HG03066 (cell line): ENCODE results near the gene RAB39A.
A peak's percentile ranks its signal among the peaks of the same experiment; 100 is the strongest.
"Not testable (repeated sequence)": the region's sequence is repeated elsewhere in the genome, so short reads cannot be mapped to it uniquely, and the experiment has no call there.

Source experiments
- ATAC-seq: cut with Tn5 transposase; IDR thresholded peaks from one replicate; pipeline ENCODE4 v1.9.1; 2021; ENCODE audit warnings: low read depth; ENCODE audit not compliant: unreplicated experiment

RAB39A gene, protein sequence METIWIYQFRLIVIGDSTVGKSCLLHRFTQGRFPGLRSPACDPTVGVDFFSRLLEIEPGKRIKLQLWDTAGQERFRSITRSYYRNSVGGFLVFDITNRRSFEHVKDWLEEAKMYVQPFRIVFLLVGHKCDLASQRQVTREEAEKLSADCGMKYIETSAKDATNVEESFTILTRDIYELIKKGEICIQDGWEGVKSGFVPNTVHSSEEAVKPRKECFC

DNA sequence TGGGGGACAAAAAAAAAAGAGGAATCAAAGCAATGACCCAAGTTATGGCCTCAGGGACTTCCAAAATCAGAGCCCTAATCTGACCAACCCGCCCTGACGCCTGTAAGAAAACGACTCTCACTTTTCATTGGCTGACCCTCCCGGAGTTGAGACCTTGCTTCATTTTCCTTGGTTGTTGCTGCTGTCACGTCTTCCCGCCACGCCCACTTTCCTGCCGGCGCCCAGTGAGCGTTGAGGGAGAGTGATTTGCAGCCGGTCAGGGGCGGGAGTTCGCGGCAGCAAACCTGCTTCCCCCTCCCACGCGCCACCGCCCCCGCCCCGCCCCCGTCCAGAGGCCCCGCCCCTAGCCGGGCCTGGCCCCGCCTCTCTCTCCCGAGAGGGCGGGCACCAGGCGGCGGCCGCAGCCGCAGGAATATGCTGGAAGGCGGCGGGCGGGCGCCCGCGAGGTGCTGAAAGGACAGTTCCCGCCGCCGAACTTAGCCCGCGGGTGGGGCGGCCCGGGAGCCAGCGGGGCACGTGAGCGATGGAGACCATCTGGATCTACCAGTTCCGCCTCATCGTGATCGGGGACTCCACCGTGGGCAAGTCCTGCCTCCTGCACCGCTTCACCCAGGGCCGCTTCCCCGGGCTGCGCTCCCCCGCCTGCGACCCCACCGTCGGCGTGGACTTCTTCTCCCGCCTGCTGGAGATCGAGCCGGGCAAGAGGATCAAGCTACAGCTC, at the start of gene RAB39A:
TSS of gene RAB39A (plus strand) at position 403 of the 721 bp plus-strand sequence. CDS start at position 524, 121 bp downstream.
- peak; percentile 96 for ATAC-seq

DNA sequence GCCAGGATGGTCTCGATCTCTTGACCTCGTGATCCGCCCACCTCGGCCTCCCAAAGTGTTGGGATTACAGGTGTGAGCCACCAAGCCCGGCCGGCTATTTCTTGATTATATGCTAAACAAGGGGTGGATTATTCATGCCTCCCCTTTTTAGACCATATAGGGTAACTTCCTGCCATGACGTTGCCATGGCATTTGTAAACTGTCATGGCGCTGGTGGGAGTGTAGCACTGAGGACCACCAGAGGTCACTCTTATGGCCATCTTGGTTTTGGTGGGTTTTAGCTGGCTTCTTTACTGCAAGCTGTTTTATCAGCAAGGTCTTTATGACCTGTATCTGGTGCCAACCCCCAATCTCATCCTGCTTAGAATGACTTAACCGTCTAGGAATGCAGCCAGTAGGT, 46.8 kb upstream of the RAB39A start:
- not testable (repeated sequence) for ATAC-seq

DNA sequence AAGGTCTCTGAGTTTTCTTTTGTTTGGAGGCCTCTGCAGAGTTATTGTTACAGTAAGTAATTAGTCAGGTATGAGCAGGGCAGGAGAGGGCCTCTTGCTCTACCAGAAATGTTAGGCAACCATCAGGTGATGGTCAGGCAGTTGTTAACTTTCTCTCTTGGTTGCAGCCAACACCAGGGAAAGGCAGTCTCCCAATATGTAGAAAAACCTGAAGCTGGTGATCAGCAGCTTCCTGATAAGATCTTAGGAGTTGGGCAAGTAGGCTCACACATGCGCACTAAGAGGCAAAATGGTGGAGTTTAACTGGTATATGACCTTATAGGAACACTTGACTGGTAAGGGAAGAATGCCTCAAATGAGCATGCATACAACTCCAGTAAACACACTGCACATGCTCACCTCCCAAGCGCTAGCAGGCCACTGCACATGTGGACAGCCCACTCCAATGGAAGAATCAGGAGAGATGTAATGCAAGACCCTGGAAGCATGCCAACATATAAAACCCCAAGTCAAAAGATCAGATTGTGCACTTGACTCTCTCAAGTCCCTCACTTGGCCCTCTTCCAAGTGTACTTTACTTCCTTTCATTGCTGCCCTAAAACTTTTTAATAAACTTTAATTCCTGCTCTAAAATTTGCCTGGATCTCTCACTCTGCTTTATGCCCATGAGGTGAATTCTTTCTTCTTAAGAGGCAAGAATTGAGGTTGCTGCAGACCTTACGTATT, 46.0 kb upstream of the RAB39A start:
- ATAC-seq: no peak

DNA sequence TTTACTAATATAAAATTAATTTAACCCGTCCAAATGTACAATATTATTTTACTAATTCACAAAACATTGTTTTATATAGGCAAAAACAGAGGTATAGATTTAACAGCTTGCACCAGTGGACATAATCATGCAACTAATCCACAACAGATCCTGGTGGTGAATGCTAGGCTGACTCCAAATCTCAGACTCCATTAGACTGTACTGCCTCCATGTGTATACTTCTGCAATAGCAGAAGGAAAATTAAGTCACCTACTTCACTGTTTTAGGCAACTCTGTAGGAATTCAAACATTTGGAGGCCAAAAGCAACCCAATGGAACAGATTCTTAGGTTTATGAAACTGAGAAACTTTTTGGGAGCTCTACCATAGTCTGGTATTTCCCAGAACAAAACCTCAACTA, 30.0 kb upstream of the RAB39A start:
- peak; percentile 76 for ATAC-seq

DNA sequence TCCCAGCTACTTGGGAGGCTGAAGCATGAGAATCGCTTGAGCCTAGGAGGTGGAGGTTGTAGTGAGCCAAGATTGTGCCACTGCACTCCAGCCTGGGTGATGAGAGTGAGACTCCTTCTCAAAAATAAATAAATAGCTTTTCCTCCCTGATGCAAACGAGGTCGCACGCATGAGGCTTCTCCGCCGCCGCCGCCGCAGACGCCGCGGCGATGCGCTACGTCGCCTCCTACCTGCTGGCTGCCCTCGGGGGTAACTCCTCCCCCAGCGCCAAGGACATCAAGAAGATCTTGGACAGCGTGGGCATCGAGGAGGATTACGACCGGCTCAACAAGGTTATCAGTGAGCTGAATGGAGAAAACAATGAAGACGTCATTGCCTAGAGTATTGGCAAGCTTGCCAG, 20.0 kb upstream of the RAB39A start:
- ATAC-seq: no peak

DNA sequence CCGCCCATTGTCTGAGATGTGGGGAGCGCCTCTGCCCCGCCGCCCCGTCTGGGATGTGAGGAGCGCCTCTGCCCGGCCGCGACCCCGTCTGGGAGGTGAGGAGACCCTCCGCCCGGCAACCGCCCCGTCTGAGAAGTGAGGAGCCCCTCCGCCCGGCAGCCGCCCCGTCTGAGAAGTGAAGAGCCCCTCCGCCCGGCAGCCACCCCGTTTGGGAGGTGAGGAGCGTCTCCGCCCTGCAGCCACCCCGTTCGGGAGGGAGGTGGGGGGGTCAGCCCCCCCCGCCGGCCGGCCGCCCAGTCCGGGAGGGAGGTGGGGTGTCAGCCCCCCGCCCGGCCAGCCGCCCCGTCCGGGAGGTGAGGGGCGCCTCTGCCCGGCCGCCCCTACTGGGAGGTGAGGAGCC, 15.8 kb upstream of the RAB39A start:
- ATAC-seq: not testable (repeated sequence)

DNA sequence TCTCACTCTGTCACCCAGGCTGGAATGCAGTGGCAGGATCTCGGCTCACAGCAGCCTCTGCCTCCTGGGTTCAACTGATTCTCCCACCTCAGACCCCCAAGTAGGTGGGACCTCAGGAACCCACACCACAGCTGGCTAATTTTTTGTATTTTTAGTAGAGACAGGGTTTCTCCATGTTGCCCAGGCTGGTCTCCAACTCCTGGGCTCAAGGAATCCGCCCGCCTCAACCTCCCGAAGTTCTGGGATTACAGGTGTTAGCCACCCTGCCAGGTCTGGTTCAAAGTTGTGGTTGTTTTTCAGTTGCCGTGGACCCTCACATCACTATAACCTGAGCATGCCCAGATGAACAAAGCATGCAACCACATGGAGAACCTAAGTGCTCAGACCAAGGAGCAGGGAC, 13.0 kb upstream of the RAB39A start:
- no peak for ATAC-seq

DNA sequence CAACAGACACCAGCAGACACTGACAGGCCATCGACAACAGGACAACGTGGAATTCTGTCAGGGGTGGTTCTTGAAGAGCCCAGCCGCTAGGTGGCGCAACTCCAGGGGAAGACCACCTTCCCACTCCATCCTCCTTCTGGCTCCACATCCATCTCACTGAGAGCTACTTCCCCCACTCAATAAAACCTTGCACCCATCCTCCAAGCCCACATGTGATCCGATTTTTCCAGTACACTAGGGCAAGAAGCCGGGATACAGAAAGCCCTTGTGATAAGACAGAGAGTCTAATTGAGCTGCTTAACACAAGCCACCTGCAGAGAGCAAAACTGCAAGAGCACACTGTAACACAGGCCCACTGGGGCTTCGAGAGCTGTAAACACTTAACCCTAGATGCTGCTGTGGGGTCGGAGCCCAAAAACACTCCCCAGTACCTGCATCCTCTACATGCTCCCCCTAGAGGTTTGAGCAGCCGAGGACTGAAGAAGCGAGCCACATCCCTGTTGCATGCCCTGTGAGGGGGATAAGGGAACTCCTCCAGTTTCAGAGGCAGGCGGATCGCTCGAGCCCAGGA, 11.5 kb upstream of the RAB39A start:
- peak; percentile 85 for ATAC-seq

DNA sequence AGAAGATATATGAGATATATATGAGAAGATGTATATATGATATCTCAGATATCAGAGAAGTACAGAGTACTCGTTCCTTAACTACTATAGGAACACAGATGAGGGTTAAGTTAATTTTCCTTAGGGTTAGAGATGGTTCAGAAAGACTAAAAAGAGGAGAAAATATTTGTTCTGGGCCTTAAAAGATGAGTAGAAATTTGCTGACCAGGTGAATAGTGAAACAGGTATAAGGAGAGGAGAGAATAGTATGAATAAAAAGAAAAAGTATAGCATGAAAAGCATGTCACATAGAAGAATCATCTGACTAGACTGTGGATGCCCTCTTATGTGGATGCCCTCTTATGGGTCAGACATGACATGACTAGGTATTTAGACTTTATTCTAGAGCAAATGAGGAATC, 6.3 kb upstream of the RAB39A start:
- ATAC-seq: no peak

DNA sequence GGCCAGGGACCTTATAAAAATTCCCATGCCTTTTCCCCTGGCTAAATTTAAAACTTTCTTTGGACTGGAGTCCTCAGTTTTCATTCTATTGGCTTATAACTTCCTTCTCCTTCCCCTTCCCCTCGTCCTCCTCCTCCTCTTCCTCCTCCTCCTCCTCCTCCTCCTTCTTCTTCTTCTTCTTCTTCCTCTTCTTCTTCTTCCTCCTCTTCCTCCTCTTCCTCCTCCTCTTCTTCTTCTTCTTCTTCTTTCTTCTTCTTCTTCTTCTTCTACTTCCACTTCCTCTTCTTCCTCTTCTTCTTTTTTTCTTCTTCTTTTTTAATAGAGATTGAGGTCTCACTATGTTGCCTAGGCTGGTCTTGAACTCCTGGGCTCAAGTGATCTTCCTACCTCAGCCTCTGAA, 4.7 kb upstream of the RAB39A start:
- not testable (repeated sequence) for ATAC-seq

DNA sequence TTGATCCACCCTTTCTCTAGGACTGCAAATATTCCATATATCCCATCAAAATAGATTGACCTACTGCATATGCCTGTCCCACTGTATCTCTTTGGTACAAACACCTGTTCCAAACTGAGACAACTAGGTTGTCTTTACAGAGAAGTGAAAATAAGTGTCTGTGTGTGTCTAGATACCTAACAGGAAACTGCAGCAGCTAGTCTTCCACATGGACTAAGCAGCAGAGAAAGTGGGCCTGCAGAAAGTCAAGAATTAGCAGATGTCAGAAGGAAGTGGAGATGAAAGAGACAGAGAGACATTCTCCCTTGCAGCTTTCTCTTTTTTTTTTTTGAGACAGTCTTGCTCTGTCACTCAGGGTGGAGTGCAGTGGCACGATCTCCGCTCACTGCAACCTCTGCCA, 3.9 kb upstream of the RAB39A start:
- ATAC-seq: no peak

DNA sequence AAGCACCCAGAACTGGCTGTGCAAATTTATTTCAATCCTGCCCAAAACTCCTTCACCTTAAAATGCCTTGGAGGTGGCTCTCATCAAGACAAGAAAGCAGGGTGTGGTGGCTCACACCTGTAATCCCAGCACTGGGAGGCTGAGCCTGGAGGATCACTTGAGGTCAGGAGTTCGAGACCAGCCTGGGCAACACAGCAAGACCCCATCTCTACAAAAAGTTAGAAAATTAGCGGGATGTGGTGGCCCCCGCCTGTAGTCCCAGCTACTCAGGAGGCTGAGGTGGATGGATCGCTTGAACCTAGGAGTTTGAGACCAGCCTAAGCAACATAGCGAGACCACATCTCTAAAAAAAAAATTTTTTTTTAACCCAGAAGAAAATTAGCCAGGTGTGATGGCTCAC, 689 bp upstream of the RAB39A start:
- no peak for ATAC-seq

DNA sequence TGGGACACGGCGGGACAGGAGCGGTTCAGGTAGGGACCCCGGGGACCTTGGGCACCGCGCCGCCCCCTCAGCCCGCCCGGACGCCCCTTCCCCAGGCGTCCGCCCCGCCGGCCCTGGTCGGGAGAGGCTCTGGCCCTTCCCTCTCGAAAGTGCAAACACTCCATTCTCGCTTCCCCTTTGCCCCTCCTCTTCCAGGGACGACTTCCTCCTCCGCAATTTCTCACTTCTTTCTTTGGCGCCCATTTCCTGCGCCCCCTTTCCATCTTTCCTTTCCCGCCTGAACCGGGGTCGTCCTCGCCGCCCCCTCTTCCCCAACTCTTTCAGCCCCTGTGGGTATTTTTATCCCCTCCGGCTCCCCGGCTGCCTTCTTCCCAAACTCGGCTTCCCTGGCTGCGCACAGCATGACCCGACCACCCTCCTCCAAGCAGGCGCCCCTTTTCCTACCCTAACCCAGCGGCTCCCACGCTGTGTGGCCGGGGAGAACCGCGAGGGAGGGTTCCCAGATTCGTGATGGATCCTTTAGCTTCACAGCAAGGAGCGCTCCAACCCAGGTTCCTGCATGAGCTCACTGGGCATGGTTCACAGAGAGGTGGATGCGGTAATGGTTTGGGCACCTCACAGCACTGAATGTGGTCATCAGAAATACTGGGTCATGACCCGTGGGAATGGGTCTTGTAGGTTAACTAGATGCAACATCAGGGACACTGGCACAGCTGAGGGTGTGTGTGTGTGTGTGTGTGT, 689 bp downstream of the RAB39A start:
- peak; percentile 12 for ATAC-seq

DNA sequence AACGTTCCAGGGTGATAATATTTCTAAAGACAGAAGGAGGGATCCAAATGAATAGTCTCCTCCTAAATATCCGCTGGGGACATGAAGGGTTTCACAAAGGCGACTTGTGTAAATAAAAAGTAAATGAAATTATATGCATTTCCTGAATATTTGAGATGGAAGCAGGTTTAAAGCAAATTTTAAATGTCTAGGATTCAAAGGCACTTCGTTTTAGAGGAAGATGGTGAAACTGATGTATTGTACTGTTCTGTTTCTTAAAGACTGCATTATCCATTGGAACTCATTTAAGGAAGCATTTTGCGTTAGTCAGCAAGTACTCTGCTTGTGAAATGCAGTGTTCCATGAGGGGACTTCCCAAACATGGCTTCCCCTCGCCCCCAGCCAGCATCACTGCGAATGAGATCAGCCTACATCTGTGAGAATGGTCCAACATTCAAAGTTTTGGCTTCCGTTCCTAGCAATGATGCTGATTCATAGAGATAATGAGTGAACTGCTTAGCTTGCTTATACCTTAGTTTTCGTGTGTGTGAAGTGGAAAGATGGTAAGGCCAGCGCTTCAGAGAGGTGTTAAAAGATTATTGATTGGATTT, 1.5 kb downstream of the RAB39A start:
- no peak for ATAC-seq

DNA sequence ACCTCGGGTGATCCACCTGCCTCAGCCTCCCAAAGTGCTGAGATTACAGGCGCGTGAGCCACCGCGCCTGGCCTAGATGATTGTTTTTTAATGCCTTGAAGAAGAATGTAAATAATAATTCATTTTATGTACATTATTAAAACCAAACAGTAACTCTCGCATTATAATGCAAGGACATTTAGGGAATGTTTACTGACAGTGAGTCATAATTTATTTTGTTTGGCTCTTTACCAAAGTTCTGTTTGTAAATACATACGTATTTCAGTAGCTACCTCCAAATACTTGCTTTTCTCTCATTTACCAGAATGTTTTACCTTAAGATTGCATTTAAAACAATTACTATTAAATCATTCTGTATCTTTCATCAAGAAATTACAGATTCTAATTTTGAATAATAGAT, 3.0 kb downstream of the RAB39A start:
- ATAC-seq: no peak

DNA sequence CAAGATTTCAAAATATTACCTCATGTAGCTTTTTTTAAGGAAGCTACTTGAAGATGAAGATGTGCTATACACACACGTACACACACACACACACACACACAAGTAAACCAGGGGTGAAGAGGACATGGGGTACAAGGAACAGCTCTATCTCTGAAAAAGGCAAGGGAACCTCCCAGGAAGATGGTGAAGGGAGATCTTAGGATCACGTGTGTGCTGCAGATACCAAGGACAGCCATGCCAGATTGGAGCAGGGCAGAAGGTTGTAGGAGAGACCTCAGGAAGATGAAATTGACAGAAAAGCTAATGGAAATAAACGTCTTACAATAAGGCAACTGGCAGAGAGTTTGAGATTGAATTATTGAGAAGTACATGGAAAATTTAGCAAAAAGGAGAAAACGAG, 19.7 kb downstream of the RAB39A start:
- no peak for ATAC-seq

DNA sequence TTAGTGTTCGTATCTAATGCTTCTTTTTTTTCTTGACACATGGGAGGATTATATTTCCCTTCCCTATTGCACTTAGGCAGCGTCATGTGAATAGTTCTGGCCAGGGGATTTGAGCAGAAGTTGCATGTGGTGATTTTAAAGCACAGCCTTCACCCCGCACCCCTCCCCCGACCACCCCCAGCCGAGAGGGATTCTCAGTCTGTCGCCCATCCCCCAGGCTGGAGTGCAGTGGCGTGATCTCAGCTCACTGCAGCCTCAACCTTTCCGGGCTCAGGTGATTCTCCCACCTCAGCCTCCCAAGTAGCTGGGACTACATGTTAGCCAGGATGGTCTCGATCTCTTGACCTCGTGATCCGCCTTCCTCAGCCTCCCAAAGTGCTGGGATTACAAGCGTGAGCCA, 20.1 kb downstream of the RAB39A start:
- not testable (repeated sequence) for ATAC-seq

DNA sequence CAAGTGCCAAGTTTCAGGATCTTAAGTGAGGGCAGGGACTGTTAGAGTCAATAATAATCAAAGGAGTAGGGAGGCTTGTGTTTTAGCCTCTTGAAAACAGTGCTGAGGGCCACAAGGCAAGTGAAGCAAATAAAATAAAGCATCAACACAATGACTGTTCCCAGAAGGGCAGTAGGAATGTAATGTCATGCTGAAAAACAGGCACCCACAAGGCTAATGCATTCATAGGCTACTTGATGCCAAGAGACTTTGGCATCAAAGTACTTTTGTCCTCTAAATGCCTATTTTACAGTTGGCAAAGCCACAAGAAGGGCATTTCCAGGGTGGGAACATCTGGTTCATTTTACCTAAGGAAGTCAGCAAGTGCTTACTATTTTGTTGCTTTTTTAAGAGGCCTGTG, 22.9 kb downstream of the RAB39A start:
- no peak for ATAC-seq

DNA sequence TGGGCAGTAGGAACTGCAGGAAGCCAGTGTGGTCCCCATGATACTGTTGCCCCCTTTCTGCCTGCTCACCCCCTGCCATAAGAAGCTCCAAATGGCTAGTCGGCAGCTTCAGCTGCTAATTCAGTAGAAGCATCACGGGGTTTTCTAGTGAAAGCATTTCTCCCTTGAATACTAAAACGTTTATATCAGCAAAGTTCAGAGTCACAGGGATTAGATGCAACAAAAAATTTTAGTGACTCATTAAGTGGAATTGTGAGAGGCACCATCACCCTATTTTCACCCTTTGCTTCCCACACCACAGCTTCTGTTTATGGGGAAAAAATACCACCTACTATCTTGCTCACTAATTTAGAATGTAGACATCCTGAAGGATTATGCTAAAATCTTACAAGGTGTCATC, 25.2 kb downstream of the RAB39A start:
- ATAC-seq: no peak

DNA sequence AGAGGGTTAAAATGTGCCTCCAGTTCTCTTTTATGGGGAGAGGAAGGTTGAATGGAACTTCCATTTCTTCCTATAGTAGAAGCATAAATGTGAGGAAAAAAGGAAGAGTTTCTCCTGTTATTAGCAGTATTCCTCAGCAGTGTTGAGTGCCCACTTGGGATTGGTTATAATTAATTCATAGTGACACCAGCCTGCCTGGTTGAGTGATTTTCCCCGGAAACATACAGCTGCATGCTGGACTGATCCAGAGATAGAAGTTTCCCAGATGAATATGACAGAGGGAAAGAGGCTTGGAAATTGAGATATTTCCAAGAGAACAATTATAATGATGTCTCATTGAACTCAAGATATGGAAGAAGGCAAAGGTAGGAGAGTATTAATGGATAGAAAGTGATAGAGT, 28.3 kb downstream of the RAB39A start:
- ATAC-seq: no peak
